GM12875 (cell line): Measurements from ENCODE around the gene CSN3.
"Not testable (repeated sequence)": the region's sequence is repeated elsewhere in the genome, so short reads cannot be mapped to it uniquely, and the experiment has no call there.

Experiments used
- H3K4me3 ChIP-seq: one replicate; pipeline ENCODE4 v1.5.1; 2011; ENCODE audit warnings: low read depth, low read length, control low read depth
- TF ChIP-seq, protein P1 (sequence below): IDR thresholded peaks from 2 replicates; pipeline ENCODE4 v1.5.1; 2011; ENCODE audit warnings: low read depth, mild to moderate bottlenecking, control low read depth, inconsistent platforms, low read length, moderate library complexity, borderline replicate concordance; ENCODE audit not compliant: insufficient read depth

Gene CSN3, protein sequence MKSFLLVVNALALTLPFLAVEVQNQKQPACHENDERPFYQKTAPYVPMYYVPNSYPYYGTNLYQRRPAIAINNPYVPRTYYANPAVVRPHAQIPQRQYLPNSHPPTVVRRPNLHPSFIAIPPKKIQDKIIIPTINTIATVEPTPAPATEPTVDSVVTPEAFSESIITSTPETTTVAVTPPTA

DNA sequence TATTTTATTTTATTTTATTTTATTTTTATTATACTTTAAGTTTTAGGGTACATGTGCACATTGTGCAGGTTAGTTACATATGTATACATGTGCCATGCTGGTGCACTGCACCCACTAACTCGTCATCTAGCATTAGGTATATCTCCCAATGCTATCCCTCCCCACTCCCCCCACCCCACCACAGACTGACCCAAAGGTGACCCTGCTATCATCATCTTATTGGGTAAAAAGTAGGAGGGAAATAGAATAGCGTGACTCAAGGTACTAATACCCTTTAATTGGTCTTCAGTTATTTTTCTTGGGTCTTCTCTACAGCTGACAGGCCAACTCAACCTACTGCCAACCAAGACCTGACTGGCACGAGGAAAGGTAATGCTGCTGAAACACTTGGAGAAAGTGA lies at the start of gene CSN3:
CSN3 (plus strand) TSS at position 301 of the 400 bp plus-strand sequence. CDS start 2,223 bp downstream, outside the sequence.
- H3K4me3 ChIP-seq, result not testable (repeated sequence)

DNA sequence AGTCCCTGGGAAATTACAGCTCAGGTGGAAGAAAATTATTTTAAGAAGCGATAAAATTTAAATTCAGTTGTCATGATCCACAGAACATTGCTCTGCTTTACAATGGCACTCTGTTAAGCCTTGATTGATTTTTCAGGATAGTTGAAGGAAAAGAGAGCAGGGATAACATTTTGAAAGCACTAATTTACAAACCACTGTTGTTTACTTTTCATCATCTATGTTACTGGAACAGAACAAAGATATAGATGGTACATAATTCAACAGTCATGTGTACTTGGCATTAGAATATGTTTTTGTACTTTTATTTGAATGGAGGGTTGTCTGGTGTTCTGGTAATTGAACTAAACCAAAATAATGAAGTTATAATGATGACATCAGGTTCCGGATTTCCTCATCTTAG lies 49.5 kb upstream of the CSN3 start:
- TF ChIP-seq, protein P1, sequence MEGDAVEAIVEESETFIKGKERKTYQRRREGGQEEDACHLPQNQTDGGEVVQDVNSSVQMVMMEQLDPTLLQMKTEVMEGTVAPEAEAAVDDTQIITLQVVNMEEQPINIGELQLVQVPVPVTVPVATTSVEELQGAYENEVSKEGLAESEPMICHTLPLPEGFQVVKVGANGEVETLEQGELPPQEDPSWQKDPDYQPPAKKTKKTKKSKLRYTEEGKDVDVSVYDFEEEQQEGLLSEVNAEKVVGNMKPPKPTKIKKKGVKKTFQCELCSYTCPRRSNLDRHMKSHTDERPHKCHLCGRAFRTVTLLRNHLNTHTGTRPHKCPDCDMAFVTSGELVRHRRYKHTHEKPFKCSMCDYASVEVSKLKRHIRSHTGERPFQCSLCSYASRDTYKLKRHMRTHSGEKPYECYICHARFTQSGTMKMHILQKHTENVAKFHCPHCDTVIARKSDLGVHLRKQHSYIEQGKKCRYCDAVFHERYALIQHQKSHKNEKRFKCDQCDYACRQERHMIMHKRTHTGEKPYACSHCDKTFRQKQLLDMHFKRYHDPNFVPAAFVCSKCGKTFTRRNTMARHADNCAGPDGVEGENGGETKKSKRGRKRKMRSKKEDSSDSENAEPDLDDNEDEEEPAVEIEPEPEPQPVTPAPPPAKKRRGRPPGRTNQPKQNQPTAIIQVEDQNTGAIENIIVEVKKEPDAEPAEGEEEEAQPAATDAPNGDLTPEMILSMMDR, result no peak
- no peak overlapping the region for H3K4me3 ChIP-seq

DNA sequence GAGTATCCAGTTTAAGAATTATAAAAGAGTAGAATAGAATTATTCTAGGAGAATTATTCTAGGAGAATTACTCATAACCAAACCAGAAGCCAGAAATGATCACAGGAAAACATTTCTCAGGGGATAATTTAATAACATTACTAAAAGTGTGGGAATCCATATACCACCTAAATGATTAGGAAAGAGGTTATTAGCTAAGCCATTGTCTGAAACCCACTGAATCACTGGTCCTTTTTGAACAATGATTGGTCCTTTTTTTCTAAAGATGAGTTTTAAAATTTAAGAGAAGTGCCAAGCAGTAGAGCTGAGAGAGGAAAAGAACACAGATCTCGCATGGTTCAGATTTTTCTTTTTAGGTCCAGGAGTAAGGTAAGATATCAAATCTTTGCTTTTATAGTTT lies 47.0 kb upstream of the CSN3 start, which contains the start of gene ODAM:
ODAM (plus strand) TSS at position 301 of the 400 bp plus-strand sequence. CDS start 819 bp downstream, outside the sequence.
- TF ChIP-seq, protein P1, result no peak
- H3K4me3 ChIP-seq, result no peak within 1 kb of the TSS

DNA sequence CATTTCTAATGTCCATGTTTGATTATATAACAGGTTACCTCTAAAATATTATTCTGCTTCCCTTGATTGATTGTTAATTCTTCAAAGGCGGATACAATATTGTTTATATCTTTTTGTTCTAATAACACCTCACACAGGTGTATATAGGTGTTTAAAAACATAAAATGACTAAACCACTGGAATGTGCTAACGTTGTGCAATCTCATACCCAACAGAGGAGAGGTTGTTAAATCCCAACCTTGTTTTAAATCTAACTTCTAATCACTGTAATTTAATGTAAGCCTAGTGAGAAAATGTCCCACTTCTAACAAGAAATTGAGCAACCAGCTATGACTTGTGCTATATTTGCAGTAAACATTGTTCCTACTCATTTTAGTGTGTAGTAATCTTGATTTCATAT lies 45.5 kb upstream of the CSN3 start:
- TF ChIP-seq, protein P1, result no peak
- H3K4me3 ChIP-seq, result no peak overlapping the region

DNA sequence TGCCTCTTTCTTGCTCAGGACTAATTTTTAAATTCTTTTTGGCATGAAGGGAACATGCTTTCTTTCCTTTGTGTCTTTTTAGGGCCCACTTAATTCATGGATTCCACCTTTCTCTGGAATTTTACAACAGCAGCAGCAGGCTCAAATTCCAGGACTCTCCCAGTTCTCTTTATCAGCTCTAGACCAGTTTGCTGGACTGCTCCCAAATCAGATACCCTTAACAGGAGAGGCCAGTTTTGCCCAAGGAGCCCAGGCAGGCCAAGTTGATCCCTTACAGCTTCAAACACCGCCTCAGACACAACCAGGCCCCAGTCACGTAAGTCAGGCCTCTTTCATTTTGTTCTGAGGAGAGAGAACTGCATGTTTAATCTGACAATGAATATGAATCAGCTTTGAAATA lies 44.6 kb upstream of the CSN3 start:
- TF ChIP-seq, protein P1, result no peak
- no peak overlapping the region for H3K4me3 ChIP-seq

DNA sequence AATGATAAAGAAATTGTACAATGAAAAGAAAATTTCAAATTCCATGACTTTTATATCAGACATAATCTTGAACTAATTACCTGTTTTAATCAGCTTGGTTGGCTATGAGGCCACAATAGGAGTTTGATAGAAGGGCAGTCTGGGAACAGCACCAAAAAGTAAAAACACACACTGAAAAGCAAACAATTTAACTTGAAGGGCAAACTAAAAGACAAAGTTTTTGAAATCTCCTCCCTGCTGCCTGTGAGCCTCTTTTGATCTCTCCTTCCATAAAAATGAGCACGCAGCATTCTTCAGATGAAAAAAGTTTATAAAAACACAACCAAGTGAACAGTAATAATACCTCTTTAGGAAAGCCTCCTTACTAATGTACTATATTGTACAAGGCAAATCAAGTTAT lies 38.8 kb upstream of the CSN3 start:
- no peak overlapping the region for H3K4me3 ChIP-seq
- TF ChIP-seq, protein P1, result no peak

DNA sequence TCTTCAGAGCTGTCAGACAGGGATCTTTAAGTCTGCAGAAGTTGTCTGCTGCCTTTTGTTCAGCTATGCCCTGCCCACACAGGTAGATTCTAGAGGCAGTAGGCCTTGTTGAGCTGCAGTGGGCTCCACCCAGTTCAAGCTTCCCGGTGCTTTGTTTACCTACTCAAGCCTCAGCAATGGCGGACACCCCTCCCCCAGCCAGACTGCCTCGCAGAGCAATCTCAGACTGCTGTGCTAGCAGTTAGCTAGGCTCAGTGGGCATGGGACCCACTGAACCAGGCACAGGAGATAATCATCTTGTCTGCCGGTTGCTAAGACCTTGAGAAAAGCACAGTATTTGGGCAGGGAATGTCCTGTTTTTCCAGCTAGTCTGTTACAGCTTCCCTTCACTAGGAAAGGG lies 29.6 kb upstream of the CSN3 start:
- not testable (repeated sequence) for H3K4me3 ChIP-seq

DNA sequence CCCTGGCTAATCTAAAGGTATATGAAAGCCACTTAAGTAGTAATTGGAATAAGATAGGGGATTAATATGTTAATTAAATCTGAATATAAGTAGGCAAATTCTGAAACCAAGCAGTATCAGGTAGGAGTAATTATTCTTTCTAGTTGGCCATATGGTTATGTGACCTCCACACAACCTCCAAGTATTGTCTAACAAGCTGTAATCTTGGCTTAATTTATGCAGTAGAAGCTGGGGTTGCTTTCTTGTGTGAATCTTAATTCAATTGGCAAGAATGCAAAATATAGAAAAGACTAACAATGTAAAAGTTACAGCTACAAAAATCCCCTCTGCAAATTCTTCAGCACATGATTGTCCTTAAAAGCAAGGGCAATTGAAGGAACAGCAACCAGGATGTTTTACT lies 26.3 kb upstream of the CSN3 start:
- H3K4me3 ChIP-seq, result not testable (repeated sequence)

DNA sequence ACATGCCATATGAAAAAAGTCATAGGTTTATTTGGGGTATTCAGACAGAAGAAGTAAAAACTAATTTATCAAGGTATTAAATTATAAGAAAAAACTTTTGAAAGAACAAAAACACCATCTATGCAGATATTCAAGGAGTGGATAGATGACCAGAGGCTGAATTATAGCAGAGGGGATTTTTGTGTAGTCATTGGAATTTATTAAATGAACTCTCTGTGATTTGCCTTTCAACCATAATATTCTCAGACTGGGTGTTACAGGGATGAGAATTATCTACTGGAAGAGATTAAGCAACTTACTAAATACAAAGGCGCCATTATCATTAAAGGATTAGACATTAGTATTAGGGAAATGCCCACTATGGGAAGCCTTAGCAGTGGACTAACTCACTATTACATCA lies 25.8 kb upstream of the CSN3 start:
- not testable (repeated sequence) for H3K4me3 ChIP-seq

DNA sequence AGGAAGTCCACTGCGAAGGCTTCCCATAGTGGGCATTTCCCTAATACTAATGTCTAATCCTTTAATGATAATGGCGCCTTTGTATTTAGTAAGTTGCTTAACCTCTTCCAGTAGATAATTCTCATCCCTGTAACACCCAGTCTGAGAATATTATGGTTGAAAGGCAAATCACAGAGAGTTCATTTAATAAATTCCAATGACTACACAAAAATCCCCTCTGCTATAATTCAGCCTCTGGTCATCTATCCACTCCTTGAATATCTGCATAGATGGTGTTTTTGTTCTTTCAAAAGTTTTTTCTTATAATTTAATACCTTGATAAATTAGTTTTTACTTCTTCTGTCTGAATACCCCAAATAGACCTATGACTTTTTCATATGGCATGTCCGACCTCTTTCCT lies 21.0 kb upstream of the CSN3 start:
- not testable (repeated sequence) for H3K4me3 ChIP-seq

DNA sequence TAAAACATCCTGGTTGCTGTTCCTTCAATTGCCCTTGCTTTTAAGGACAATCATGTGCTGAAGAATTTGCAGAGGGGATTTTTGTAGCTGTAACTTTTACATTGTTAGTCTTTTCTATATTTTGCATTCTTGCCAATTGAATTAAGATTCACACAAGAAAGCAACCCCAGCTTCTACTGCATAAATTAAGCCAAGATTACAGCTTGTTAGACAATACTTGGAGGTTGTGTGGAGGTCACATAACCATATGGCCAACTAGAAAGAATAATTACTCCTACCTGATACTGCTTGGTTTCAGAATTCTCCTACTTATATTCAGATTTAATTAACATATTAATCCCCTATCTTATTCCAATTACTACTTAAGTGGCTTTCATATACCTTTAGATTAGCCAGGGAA lies 20.6 kb upstream of the CSN3 start:
- not testable (repeated sequence) for H3K4me3 ChIP-seq
